ENCODE data around the gene IL34. TPM values are rescaled to one million over a fixed set of nuclear protein-coding genes. Genes with fewer than 3 reads are reported as not detected.
A peak's percentile ranks its signal among the peaks of the same experiment; 100 is the strongest.

The IL34 gene
- total and polyA plus RNA-seq, 2 of the 13 experiments (the other 11 are each of a cell fraction or from before 2014, with no cell fraction given) = 1.2 to 1.3 TPM

DNA sequence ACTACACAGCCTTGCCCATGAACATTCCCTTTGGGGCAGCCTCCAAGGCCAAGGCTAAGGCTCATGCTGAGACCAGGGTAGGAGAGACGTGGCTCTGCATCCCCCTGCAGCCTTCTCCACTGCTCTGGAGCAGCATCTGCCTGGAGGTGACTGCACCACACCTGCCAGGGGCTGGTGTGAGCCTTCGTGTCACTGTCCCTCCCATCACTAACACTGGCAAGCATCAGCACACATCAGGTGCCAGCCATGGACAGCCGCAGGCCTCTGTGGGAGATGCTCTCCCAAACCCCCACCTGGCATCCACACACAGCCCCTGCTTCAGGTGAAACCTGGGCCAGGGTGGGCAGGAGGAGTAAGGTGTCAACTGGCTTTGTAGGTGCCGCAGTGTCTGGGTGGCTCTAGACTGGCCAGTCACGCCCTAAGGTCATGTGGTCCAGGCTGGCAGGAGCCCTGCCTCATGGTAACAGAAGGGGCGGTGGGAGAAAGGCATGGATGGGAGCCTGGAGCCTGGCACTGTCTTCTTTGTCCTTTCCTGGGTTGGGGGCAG is 57.5 kb downstream of the IL34 start (continued):
- TF ChIP-seq, protein P1, sequence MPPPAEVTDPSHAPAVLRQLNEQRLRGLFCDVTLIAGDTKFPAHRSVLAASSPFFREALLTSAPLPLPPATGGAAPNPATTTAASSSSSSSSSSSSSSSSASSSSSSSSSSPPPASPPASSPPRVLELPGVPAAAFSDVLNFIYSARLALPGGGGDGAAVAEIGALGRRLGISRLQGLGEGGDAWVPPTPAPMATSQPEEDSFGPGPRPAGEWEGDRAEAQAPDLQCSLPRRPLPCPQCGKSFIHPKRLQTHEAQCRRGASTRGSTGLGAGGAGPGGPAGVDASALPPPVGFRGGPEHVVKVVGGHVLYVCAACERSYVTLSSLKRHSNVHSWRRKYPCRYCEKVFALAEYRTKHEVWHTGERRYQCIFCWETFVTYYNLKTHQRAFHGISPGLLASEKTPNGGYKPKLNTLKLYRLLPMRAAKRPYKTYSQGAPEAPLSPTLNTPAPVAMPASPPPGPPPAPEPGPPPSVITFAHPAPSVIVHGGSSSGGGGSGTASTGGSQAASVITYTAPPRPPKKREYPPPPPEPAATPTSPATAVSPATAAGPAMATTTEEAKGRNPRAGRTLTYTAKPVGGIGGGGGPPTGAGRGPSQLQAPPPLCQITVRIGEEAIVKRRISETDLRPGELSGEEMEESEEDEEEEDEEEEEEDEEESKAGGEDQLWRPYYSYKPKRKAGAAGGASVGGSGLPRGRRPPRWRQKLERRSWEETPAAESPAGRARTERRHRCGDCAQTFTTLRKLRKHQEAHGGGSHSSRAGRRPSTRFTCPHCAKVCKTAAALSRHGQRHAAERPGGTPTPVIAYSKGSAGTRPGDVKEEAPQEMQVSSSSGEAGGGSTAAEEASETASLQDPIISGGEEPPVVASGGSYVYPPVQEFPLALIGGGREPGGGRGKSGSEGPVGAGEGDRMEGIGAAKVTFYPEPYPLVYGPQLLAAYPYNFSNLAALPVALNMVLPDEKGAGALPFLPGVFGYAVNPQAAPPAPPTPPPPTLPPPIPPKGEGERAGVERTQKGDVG (CRISPR knock-in tag; IDR thresholded peaks at IDR 0.05; ENCODE audit: borderline replicate concordance) = 0 out of 2 replicates have a peak, but pooled peaks have one; percentile 42
- peak; percentile 41; the same call in 1 of the 2 replicates for TF ChIP-seq ZNF572 (CRISPR knock-in tag; IDR thresholded peaks at IDR 0.05)

DNA sequence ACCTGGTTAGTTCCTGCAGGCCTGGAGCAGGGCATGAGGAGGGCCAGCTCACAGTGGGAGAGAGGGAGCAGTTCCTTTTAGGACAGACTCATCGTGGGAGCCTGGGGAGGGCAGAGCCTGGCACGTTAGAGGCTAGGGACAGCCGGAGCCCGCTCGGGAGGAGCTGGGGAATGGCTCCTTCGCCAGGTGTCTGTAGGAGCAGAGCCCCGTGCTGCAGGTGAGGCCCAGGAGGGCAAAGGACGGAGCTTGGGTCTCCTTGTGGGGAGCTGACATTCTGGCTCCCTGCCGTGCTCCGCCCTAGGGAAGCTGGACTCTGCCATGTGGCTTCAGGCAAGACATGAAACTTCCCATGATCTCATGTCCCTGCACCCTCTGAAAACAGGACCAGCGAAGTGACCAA is 58.2 kb downstream of the IL34 start:
- Histone ChIP-seq H3K79me2 (ENCODE audit: insufficient read depth, low read length) (no peaks in the 10 kb centered on the region), H3K36me3 (replicated peaks in 1 of 2; ENCODE audit: control insufficient read depth in 1 of 2, insufficient read depth in 2 of 2, low read length in 2 of 2) (peaks cover 2 to 5% of the 10 kb centered on the region in 2 experiments; a peak in 1 of 5 replicates), H3K9ac (ENCODE audit: insufficient read depth, low read depth, low read length) (no peak overlapping the region), H3K4me3 (replicated peaks in 1 of 3; ENCODE audit: insufficient read depth in 1 of 3, low read depth in 2 of 3, low read length in 3 of 3) (no peak overlapping the region), H2AFZ (ENCODE audit: low read length) (no peak overlapping the region), H3K4me1 (ENCODE audit: insufficient read depth, low read length) (peaks cover 56% of the 10 kb centered on the region), H3K27me3 (ENCODE audit: control insufficient read depth in 1 of 2, insufficient read depth in 2 of 2, low read length in 2 of 2) (no peaks in the 10 kb centered on the region), H3K9me3 (ENCODE audit: low read length) (no peaks in the 10 kb centered on the region), H3K27ac (ENCODE audit: extremely low read length, insufficient read depth, low read length) (no peak overlapping the region), H4K20me1 (ENCODE audit: insufficient read depth, low read length) (no peaks in the 10 kb centered on the region), H3K4me2 (ENCODE audit: low read depth, low read length) (no peak overlapping the region)
- 87% methylated on average over 7 of the region's 11 CpGs for WGBS (ENCODE audit: low lambda C conversion rate)
- DNase-seq (ENCODE audit: low spot score) (no peak), FAIRE-seq (no peak), ATAC-seq (no peak)
- TF ChIP-seq ATF7-NPFF (CRISPR knock-in tag; IDR thresholded peaks at IDR 0.05; ENCODE audit: low read depth) = no peak
- TF ChIP-seq ZNF883 (CRISPR knock-in tag; IDR thresholded peaks at IDR 0.05; ENCODE audit: not compliant biosample characterization) = peak; percentile 51
- intact Hi-C loops (cut with micrococcal nuclease; ENCODE audit: unreplicated experiment) (no loop called here), in situ Hi-C loops (cut with HindIII; ENCODE audit: extremely low pct_ligation_motif_present, low pct_unique_long_range_greater_than_20kb) (no loop called here)
- ChIA-PET CTCF (ENCODE audit: low intra/inter-chr PET ratio, low total read pairs) (interaction anchor here (1.6 to 2.9 kb wide), 2 partner anchors 34 to 66 kb away, joined by 16 to 27 read pairs; no protein-coding TSS in a partner anchor), POLR2A (interaction anchor here (1.1 to 7.0 kb wide), 4 partner anchors 15 to 42 kb away, joined by 4 to 134 read pairs (median 21); no protein-coding TSS in a partner anchor)
- BruUV-seq (replicated peaks) = no TSS peak
